IMR-90 (cell line): ENCODE measurements around the gene ETF1.

Experiments
- POLR2A ChIP-seq: IDR thresholded peaks from 2 replicates; pipeline ENCODE4 v1.6.1; 2012; ENCODE audit warnings: mild to moderate bottlenecking, low read depth, low read length
- SMC3 ChIP-seq: fragments of 150-350 bp; IDR thresholded peaks from 2 replicates; pipeline ENCODE4 v1.6.1; 2016; ENCODE audit warnings: low read depth, mild to moderate bottlenecking, antibody characterized with exemption, low read length, moderate library complexity
- TF ChIP-seq, protein P1 (sequence below): conservative IDR thresholded peaks from 2 replicates; pipeline ENCODE4 v1.5.1; 2012; ENCODE audit warnings: mild to moderate bottlenecking, low read depth, low read length, improper control_type of control experiment

DNA sequence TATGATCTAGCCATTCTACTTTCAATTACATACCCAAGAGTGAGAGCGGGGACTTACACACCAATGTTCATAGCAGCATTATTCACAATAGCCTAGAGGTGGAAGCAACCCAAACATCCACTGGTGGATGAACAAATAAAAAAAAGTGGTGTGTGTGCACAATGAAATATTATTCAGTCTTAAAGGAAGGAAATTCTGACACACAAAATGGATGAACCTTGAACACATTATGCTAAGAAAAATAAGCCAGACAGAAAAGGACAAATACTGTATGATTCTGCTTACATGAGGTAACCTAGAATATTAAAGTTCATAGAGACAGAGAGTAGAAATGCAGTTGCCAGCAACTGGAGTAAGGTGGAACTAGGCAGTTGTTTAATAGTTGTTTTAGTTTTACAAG lies 22.1 kb downstream of the ETF1 start:
- TF ChIP-seq, protein P1, sequence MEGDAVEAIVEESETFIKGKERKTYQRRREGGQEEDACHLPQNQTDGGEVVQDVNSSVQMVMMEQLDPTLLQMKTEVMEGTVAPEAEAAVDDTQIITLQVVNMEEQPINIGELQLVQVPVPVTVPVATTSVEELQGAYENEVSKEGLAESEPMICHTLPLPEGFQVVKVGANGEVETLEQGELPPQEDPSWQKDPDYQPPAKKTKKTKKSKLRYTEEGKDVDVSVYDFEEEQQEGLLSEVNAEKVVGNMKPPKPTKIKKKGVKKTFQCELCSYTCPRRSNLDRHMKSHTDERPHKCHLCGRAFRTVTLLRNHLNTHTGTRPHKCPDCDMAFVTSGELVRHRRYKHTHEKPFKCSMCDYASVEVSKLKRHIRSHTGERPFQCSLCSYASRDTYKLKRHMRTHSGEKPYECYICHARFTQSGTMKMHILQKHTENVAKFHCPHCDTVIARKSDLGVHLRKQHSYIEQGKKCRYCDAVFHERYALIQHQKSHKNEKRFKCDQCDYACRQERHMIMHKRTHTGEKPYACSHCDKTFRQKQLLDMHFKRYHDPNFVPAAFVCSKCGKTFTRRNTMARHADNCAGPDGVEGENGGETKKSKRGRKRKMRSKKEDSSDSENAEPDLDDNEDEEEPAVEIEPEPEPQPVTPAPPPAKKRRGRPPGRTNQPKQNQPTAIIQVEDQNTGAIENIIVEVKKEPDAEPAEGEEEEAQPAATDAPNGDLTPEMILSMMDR: no peak
- TF ChIP-seq POLR2A: no peak
- TF ChIP-seq SMC3: no peak
